ENCODE data around the gene EXOC3L2.

GRCh38 chr19:45254044-45254531 lies 8.9 kb upstream of the EXOC3L2 start:
- TF ChIP-seq, protein P1, sequence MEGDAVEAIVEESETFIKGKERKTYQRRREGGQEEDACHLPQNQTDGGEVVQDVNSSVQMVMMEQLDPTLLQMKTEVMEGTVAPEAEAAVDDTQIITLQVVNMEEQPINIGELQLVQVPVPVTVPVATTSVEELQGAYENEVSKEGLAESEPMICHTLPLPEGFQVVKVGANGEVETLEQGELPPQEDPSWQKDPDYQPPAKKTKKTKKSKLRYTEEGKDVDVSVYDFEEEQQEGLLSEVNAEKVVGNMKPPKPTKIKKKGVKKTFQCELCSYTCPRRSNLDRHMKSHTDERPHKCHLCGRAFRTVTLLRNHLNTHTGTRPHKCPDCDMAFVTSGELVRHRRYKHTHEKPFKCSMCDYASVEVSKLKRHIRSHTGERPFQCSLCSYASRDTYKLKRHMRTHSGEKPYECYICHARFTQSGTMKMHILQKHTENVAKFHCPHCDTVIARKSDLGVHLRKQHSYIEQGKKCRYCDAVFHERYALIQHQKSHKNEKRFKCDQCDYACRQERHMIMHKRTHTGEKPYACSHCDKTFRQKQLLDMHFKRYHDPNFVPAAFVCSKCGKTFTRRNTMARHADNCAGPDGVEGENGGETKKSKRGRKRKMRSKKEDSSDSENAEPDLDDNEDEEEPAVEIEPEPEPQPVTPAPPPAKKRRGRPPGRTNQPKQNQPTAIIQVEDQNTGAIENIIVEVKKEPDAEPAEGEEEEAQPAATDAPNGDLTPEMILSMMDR (IDR thresholded peaks at IDR 0.05 in 8 of 11, conservative IDR thresholded peaks at IDR 0.05 in 3 of 11) = peak in 1 of 11 experiments; percentile 28
- TF ChIP-seq POLR2A (IDR thresholded peaks at IDR 0.05) = no peak
- TF ChIP-seq POLR2AphosphoS5 (IDR thresholded peaks at IDR 0.05) = no peak

Data from spleen (tissue), 7 donors.